Suprapubic skin (tissue), 4 donors: ENCODE measurements around the gene ODF2L. TPM values are rescaled to one million over a fixed set of nuclear protein-coding genes. Genes with fewer than 3 reads are reported as not detected.

Experiments
- DNase-seq, 2 donors: peaks; one replicate each; pipeline ENCODE4 v3.0.0-alpha.2; 2019; ENCODE audit warnings: low spot score in 2 of 2
- H3K27ac ChIP-seq: fragments of 200-600 bp; sonication (generic); one replicate; pipeline ENCODE4 v1.5.1; 2019
- H3K27me3 ChIP-seq: fragments of 200-600 bp; sonication (generic); one replicate; pipeline ENCODE4 v1.5.1; 2019
- H3K36me3 ChIP-seq: fragments of 200-600 bp; sonication (generic); one replicate; pipeline ENCODE4 v1.5.1; 2019
- H3K4me1 ChIP-seq: fragments of 200-600 bp; sonication (generic); one replicate; pipeline ENCODE4 v1.5.1; 2019
- H3K4me3 ChIP-seq: fragments of 200-600 bp; sonication (generic); one replicate; pipeline ENCODE4 v1.5.1; 2019; ENCODE audit warnings: mild to moderate bottlenecking
- H3K9me3 ChIP-seq: fragments of 200-600 bp; sonication (generic); one replicate; pipeline ENCODE4 v1.5.1; 2019
- CTCF ChIP-seq, 2 donors: fragments of 200-600 bp in 1 of 2; fragments of 450-650 bp in 1 of 2; sonication (generic) in 1 of 2; IDR thresholded peaks; one replicate each; pipeline ENCODE4 v1.5.1; 2016 to 2019; ENCODE audit warnings: antibody characterized with exemption in 2 of 2, mild to moderate bottlenecking in 1 of 2, moderate library complexity in 1 of 2
- EP300 ChIP-seq: sonication (generic); formaldehyde crosslinking; IDR thresholded peaks from one replicate; pipeline ENCODE4 v1.6.1; 2017; ENCODE audit warnings: antibody characterized with exemption
- POLR2A ChIP-seq, 2 donors: fragments of 450-650 bp; IDR thresholded peaks; one replicate each; pipeline ENCODE4 v1.6.1; 2017; ENCODE audit warnings: antibody characterized with exemption in 2 of 2, mild to moderate bottlenecking in 2 of 2, moderate library complexity in 2 of 2
- POLR2AphosphoS5 ChIP-seq, 3 donors: sonication (generic); formaldehyde crosslinking; IDR thresholded peaks; one replicate each; pipeline ENCODE4 v1.6.1; 2017; ENCODE audit warnings: antibody characterized with exemption in 3 of 3
- WGBS: methylation state at CpG from one replicate; pipeline ENCODE4 v1.1.5; 2018; 5-methylcytosine and 5-hydroxymethylcytosine counted together
- total RNA-seq, 4 donors: library from RNA; depleted of rRNA; stranded (reverse); fragments of >200 nt; gene quantifications; one replicate each; pipeline ENCODE4 v1.1.0, GENCODE V29; 2016

Gene ODF2L
- total RNA-seq, 4 donors from 2014 or later: 16.6 to 33.4 (median 23.5) TPM

GRCh38 chr1:86377341-86377740 is 18.8 kb downstream of the ODF2L start:
- peaks cover 11% of the 10 kb centered on the region for H3K36me3 ChIP-seq
- H3K4me3 ChIP-seq: no peak overlapping the region
- DNase-seq: no peak
- H3K27me3 ChIP-seq: no peaks in the 10 kb centered on the region
- WGBS: 100% methylated on average over 1 of the region's 1 CpG
- TF ChIP-seq POLR2A (IDR thresholded peaks at IDR 0.05) (no peak), CTCF (IDR thresholded peaks at IDR 0.05) (no peak), POLR2AphosphoS5 (IDR thresholded peaks at IDR 0.05) (no peak), EP300 (no peak)
- no peak overlapping the region for H3K27ac ChIP-seq
- H3K9me3 ChIP-seq: no peaks in the 10 kb centered on the region
- peaks cover 4% of the 10 kb centered on the region for H3K4me1 ChIP-seq

- H3K36me3 ChIP-seq: peaks cover 11% of the 10 kb centered on the region
- H3K4me1 ChIP-seq: peaks cover 4% of the 10 kb centered on the region
- no peak overlapping the region for H3K27ac ChIP-seq
- DNase-seq: no peak
- WGBS: 83% methylated on average over 1 of the region's 1 CpG
- no peak overlapping the region for H3K4me3 ChIP-seq
- H3K9me3 ChIP-seq: no peaks in the 10 kb centered on the region
- TF ChIP-seq EP300: no peak
- TF ChIP-seq POLR2AphosphoS5 (IDR thresholded peaks at IDR 0.05): no peak
- H3K27me3 ChIP-seq: no peaks in the 10 kb centered on the region
Measured at GRCh38 chr1:86375688-86376087, 20.4 kb downstream of the ODF2L start.

- no peaks in the 10 kb centered on the region for H3K4me1 ChIP-seq
- no peak overlapping the region for H3K4me3 ChIP-seq
- H3K36me3 ChIP-seq: peaks cover 4% of the 10 kb centered on the region
- no peaks in the 10 kb centered on the region for H3K27me3 ChIP-seq
- TF ChIP-seq POLR2AphosphoS5 (IDR thresholded peaks at IDR 0.05) (no peak), CTCF (IDR thresholded peaks at IDR 0.05) (no peak)
- no peaks in the 10 kb centered on the region for H3K9me3 ChIP-seq
- no peak for DNase-seq
- no peak overlapping the region for H3K27ac ChIP-seq
Measured at GRCh38 chr1:86370601-86371022, 25.5 kb downstream of the ODF2L start.

- no peak for TF ChIP-seq POLR2A (IDR thresholded peaks at IDR 0.05)
- no peak for TF ChIP-seq CTCF (IDR thresholded peaks at IDR 0.05)
- no peak for TF ChIP-seq EP300
- TF ChIP-seq POLR2AphosphoS5 (IDR thresholded peaks at IDR 0.05): no peak
- Histone ChIP-seq H3K4me3 (no peak overlapping the region), H3K9me3 (no peaks in the 10 kb centered on the region), H3K27me3 (no peaks in the 10 kb centered on the region), H3K36me3 (no peaks in the 10 kb centered on the region), H3K4me1 (no peaks in the 10 kb centered on the region), H3K27ac (no peak overlapping the region)
- DNase-seq: no peak
- WGBS: 87% methylated on average over 6 of the region's 6 CpGs
Measured at GRCh38 chr1:86365896-86366295, 30.2 kb downstream of the ODF2L start.

- no peak for DNase-seq
- Histone ChIP-seq H3K36me3 (peaks cover 5% of the 10 kb centered on the region), H3K9me3 (no peaks in the 10 kb centered on the region), H3K4me3 (no peak overlapping the region), H3K27ac (no peak overlapping the region), H3K4me1 (no peaks in the 10 kb centered on the region), H3K27me3 (no peaks in the 10 kb centered on the region)
- 98% methylated on average over 4 of the region's 4 CpGs for WGBS
- TF ChIP-seq POLR2AphosphoS5 (IDR thresholded peaks at IDR 0.05) (no peak), CTCF (IDR thresholded peaks at IDR 0.05) (no peak), EP300 (no peak), POLR2A (IDR thresholded peaks at IDR 0.05) (no peak)
Measured at GRCh38 chr1:86362807-86363206, 33.3 kb downstream of the ODF2L start.

- WGBS: 87% methylated on average over 5 of the region's 5 CpGs
- no peaks in the 10 kb centered on the region for H3K9me3 ChIP-seq
- peaks cover 22% of the 10 kb centered on the region for H3K36me3 ChIP-seq
- H3K27ac ChIP-seq: no peak overlapping the region
- DNase-seq: no peak
- TF ChIP-seq EP300 (no peak), POLR2AphosphoS5 (IDR thresholded peaks at IDR 0.05) (no peak), CTCF (IDR thresholded peaks at IDR 0.05) (no peak), POLR2A (IDR thresholded peaks at IDR 0.05) (no peak)
- no peak overlapping the region for H3K4me3 ChIP-seq
- H3K4me1 ChIP-seq: no peaks in the 10 kb centered on the region
- no peaks in the 10 kb centered on the region for H3K27me3 ChIP-seq
Measured at GRCh38 chr1:86357796-86358195, 38.3 kb downstream of the ODF2L start.
